Memory B cell (primary cell): ENCODE results near the gene TMC2.

Experiments used
- ATAC-seq: fragments of 150-1000 bp; cut with Tn5 transposase; 2 replicates; pipeline ENCODE4 v1.10.0; 2021; ENCODE audit warnings: low read depth, mild to moderate bottlenecking, moderate library complexity
- DNase-seq, 2 donors: peaks; one replicate each; pipeline ENCODE4 v3.0.0; 2022; ENCODE audit warnings: low spot score in 2 of 2
- H3K27ac Mint-ChIP-seq: one replicate; pipeline ENCODE4 v1.8.0; 2022; ENCODE audit warnings: mild to moderate bottlenecking, moderate library complexity, mixed read lengths
- H3K27me3 Mint-ChIP-seq: one replicate; pipeline ENCODE4 v1.8.0; 2022; ENCODE audit warnings: mixed read lengths
- H3K36me3 Mint-ChIP-seq: one replicate; pipeline ENCODE4 v1.8.0; 2022; ENCODE audit warnings: mild to moderate bottlenecking, mixed read lengths
- H3K4me1 Mint-ChIP-seq: one replicate; pipeline ENCODE4 v1.8.0; 2022; ENCODE audit warnings: mixed read lengths
- H3K4me3 Mint-ChIP-seq: one replicate; pipeline ENCODE4 v1.8.0; 2022; ENCODE audit warnings: mild to moderate bottlenecking, moderate library complexity, mixed read lengths
- H3K9me3 Mint-ChIP-seq: one replicate; pipeline ENCODE4 v1.8.0; 2022; ENCODE audit warnings: mixed read lengths

TMC2 gene

GRCh38 chr20:2643708-2644107 lies 107.3 kb downstream of the TMC2 start:
- no peak overlapping the region for H3K27ac Mint-ChIP-seq
- DNase-seq: no peak
- H3K36me3 Mint-ChIP-seq: peaks cover 10% of the 10 kb centered on the region
- no peaks in the 10 kb centered on the region for H3K9me3 Mint-ChIP-seq
- peaks cover 3% of the 10 kb centered on the region for H3K4me1 Mint-ChIP-seq
- H3K4me3 Mint-ChIP-seq: no peak overlapping the region
- no peak for ATAC-seq
- no peaks in the 10 kb centered on the region for H3K27me3 Mint-ChIP-seq

GRCh38 chr20:2651772-2652723 lies 115.7 kb downstream of the TMC2 start, which contains the start of gene NOP56:
TSS of gene NOP56 (plus strand) at chr20:2652632. CDS start at chr20:2652661, 29 bp downstream.
- peak; percentile 97 to 98 for DNase-seq
- peak; percentile 81 for ATAC-seq
- H3K9me3 Mint-ChIP-seq: no peaks in the 10 kb centered on the region
- H3K27ac Mint-ChIP-seq: peak within 1 kb of the TSS; percentile 90
- no peaks in the 10 kb centered on the region for H3K27me3 Mint-ChIP-seq
- H3K36me3 Mint-ChIP-seq: peaks cover 20% of the 10 kb centered on the region
- peaks cover 14% of the 10 kb centered on the region for H3K4me1 Mint-ChIP-seq
- H3K4me3 Mint-ChIP-seq: peak within 1 kb of the TSS; percentile 91

- no peaks in the 10 kb centered on the region for H3K9me3 Mint-ChIP-seq
- H3K36me3 Mint-ChIP-seq: peaks cover 26% of the 10 kb centered on the region
- H3K4me1 Mint-ChIP-seq: peaks cover 11% of the 10 kb centered on the region
- no peaks in the 10 kb centered on the region for H3K27me3 Mint-ChIP-seq
- H3K27ac Mint-ChIP-seq: peak overlapping the region; percentile 90
- ATAC-seq (peak; percentile 64), DNase-seq (peak in 1 of 2 donors; percentile 56)
- peak overlapping the region; percentile 91 for H3K4me3 Mint-ChIP-seq
Measured at GRCh38 chr20:2652724-2653555, 116.6 kb downstream of the TMC2 start.

GRCh38 chr20:2653556-2654383 lies 117.4 kb downstream of the TMC2 start:
- H3K4me1 Mint-ChIP-seq: peaks cover 14% of the 10 kb centered on the region
- no peaks in the 10 kb centered on the region for H3K9me3 Mint-ChIP-seq
- H3K4me3 Mint-ChIP-seq: peak overlapping the region; percentile 91
- H3K27me3 Mint-ChIP-seq: no peaks in the 10 kb centered on the region
- peaks cover 33% of the 10 kb centered on the region for H3K36me3 Mint-ChIP-seq
- no peak for ATAC-seq
- peak overlapping the region; percentile 90 for H3K27ac Mint-ChIP-seq
- DNase-seq: no peak

DNA sequence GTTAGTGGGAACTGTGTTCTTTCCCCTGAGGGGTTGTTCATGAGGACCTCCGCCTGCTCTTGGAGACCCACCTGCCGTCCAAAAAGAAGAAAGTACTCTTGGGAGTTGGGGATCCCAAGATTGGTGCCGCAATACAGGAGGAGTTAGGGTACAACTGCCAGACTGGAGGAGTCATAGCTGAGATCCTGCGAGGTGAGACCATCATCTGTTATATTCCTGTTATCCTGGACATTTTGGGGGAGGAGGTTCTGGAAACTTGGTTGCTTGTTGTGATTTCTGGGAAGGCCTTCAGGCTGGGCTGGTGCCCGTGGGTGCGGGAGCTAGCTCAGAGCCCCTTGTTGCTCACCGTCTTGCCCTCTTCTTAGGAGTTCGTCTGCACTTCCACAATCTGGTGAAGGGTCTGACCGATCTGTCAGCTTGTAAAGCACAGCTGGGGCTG lies 118.0 kb downstream of the TMC2 start:
- peaks cover 18% of the 10 kb centered on the region for H3K4me1 Mint-ChIP-seq
- ATAC-seq (no peak), DNase-seq (no peak)
- no peaks in the 10 kb centered on the region for H3K9me3 Mint-ChIP-seq
- H3K27ac Mint-ChIP-seq: peak overlapping the region; percentile 90
- peaks cover 37% of the 10 kb centered on the region for H3K36me3 Mint-ChIP-seq
- H3K27me3 Mint-ChIP-seq: no peaks in the 10 kb centered on the region
- H3K4me3 Mint-ChIP-seq: peak overlapping the region; percentile 91

DNA sequence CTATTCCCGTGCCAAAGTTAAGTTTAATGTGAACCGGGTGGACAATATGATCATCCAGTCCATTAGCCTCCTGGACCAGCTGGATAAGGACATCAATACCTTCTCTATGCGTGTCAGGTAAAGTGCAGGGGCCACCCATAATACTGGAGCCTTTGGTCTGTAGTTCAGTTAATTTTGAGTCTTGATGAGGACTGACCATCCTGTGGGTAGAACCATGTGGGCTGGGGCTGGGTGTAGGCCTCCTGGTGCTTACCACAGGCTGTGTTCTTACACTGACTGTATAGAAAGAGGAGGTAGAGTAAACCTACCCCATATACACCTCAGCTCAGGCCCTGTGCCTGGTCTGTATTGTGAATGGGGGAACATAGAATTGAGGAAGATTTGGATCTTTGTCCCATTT lies 118.5 kb downstream of the TMC2 start:
- H3K4me1 Mint-ChIP-seq: peaks cover 18% of the 10 kb centered on the region
- peak overlapping the region; percentile 90 for H3K27ac Mint-ChIP-seq
- H3K9me3 Mint-ChIP-seq: no peaks in the 10 kb centered on the region
- H3K4me3 Mint-ChIP-seq: peak overlapping the region; percentile 91
- peaks cover 41% of the 10 kb centered on the region for H3K36me3 Mint-ChIP-seq
- DNase-seq (no peak), ATAC-seq (no peak)
- H3K27me3 Mint-ChIP-seq: no peaks in the 10 kb centered on the region

GRCh38 chr20:2655331-2656116 lies 119.2 kb downstream of the TMC2 start:
- Mint-ChIP-seq H3K27ac (no peak overlapping the region), H3K27me3 (no peaks in the 10 kb centered on the region), H3K36me3 (peaks cover 46% of the 10 kb centered on the region), H3K4me1 (peaks cover 18% of the 10 kb centered on the region), H3K9me3 (no peaks in the 10 kb centered on the region), H3K4me3 (no peak overlapping the region)
- DNase-seq: no peak
- ATAC-seq: no peak

DNA sequence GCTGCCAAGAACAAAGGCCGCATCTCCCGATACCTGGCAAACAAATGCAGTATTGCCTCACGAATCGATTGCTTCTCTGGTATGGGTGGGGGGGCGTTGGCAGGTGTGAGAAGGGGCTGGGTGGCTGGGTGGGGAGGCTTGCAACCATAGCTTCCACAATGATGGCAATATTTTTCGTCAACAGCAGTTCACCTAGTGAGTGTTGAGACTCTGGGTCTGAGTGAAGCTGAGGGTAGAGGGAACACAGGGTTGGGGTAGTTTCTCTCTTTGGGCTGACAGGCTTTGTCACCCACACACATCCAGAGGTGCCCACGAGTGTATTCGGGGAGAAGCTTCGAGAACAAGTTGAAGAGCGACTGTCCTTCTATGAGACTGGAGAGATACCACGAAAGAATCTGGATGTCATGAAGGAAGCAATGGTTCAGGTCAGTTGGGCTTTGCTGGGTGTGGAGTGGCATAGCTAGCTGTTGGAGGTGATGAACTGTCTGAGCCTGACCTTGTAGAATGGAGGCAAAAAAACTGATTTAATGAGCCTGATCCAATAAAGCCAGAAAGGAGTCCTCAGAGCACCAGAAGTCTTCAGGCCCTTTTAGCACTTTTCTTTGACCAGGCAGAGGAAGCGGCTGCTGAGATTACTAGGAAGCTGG lies 120.2 kb downstream of the TMC2 start:
- DNase-seq: no peak
- H3K4me3 Mint-ChIP-seq: no peak overlapping the region
- H3K36me3 Mint-ChIP-seq: peaks cover 51% of the 10 kb centered on the region
- H3K4me1 Mint-ChIP-seq: peaks cover 18% of the 10 kb centered on the region
- no peak for ATAC-seq
- peak overlapping the region; percentile 12 for H3K27ac Mint-ChIP-seq
- H3K27me3 Mint-ChIP-seq: no peaks in the 10 kb centered on the region
- no peaks in the 10 kb centered on the region for H3K9me3 Mint-ChIP-seq

DNA sequence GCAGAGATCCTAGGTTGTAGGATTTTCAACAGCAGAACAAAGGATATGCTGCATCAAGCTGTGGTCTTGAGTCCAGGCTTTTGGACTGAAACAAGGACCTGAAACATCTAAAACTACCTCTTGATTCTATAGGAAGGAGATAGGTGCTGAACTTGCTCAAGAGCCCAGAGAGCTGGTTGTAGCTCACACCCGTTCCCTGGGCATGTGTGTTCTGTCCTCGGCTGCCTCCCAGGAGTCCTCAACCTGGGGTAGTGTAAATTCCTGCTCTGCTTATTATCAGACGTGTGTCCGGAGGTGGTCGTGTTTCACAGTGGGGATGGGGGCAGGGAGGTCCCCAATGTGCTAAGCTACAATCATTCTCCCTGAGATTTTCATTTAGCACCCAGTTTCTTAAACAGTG lies 120.9 kb downstream of the TMC2 start:
- Mint-ChIP-seq H3K27ac (no peak overlapping the region), H3K36me3 (peaks cover 57% of the 10 kb centered on the region), H3K27me3 (no peaks in the 10 kb centered on the region), H3K9me3 (no peaks in the 10 kb centered on the region), H3K4me1 (peaks cover 20% of the 10 kb centered on the region), H3K4me3 (no peak overlapping the region)
- DNase-seq: no peak
- ATAC-seq: no peak

DNA sequence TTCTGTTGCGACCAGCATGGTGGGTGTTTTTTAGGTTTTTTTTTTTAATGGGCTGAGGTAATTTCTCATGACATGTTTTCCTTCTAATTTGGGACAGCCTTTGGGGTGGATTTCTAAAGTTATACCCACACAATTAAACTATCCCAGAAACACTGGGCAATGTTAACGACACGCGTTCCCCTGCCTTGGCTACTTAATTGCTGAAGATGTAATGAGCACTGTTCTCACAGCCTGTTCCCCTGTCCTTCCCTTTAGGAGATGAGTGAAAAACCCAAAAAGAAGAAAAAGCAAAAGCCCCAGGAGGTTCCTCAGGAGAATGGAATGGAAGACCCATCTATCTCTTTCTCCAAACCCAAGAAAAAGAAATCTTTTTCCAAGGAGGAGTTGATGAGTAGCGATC lies 121.3 kb downstream of the TMC2 start:
- no peaks in the 10 kb centered on the region for H3K27me3 Mint-ChIP-seq
- peaks cover 22% of the 10 kb centered on the region for H3K4me1 Mint-ChIP-seq
- peaks cover 58% of the 10 kb centered on the region for H3K36me3 Mint-ChIP-seq
- H3K27ac Mint-ChIP-seq: peak overlapping the region; percentile 9
- H3K4me3 Mint-ChIP-seq: no peak overlapping the region
- ATAC-seq (no peak), DNase-seq (no peak)
- H3K9me3 Mint-ChIP-seq: no peaks in the 10 kb centered on the region

DNA sequence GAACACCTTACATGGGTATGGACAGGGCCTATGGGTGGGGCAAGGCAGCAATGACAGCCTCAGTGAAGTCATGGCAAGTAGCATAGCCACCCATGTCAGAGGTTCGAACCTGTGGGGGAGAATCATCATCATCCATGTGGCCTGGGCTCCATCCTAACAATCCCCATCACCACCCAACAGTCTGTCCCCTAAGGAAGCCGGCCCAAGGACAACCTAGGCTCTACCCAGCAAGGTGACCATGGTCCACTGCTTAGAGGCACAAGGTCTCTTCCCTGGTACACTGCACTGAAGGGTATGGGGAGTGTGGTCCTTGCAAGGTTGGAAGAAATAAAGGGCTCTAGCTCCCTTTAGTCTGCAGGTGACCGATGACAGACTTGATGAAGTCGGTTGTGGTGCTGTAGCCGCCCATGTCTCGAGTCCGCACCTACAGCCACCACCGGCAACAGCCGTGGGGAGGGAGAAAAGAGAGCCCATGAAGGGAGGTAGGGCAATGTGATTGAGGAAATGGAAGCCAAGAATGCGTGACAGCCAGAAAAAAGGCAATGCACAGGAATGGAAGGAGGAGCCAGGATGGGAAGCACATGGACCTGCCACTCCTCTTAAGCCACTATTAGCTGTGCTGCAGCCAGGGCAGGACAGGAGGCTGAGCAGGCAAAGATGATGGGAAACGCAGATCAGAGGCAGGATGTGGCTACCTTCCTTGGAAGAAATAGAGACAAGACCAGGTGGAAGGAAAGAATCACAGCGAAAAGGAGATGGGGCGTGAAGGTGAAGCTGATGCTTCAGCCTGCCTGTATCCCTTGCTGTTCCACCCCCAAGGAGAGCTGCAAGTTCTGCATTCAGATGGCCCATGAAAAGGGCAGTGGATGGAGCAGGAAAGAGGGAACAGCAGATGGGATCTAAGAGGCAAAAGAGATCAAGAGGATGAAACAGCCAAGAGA lies 122.3 kb downstream of the TMC2 start:
- no peaks in the 10 kb centered on the region for H3K27me3 Mint-ChIP-seq
- peaks cover 24% of the 10 kb centered on the region for H3K4me1 Mint-ChIP-seq
- ATAC-seq (no peak), DNase-seq (no peak)
- H3K36me3 Mint-ChIP-seq: peaks cover 58% of the 10 kb centered on the region
- H3K9me3 Mint-ChIP-seq: no peaks in the 10 kb centered on the region
- H3K27ac Mint-ChIP-seq: peak overlapping the region; percentile 9
- H3K4me3 Mint-ChIP-seq: no peak overlapping the region

GRCh38 chr20:2659547-2659946 lies 123.2 kb downstream of the TMC2 start:
- H3K4me1 Mint-ChIP-seq: peaks cover 19% of the 10 kb centered on the region
- no peaks in the 10 kb centered on the region for H3K27me3 Mint-ChIP-seq
- H3K4me3 Mint-ChIP-seq: no peak overlapping the region
- H3K36me3 Mint-ChIP-seq: peaks cover 59% of the 10 kb centered on the region
- DNase-seq (no peak), ATAC-seq (no peak)
- H3K27ac Mint-ChIP-seq: no peak overlapping the region
- no peaks in the 10 kb centered on the region for H3K9me3 Mint-ChIP-seq
